H9 (cell line): ENCODE measurements around the gene TSC2. TPM values are rescaled to one million over a fixed set of nuclear protein-coding genes. Genes with fewer than 3 reads are reported as not detected.

Experiments
- DNase-seq: peaks from one replicate; pipeline ENCODE4 v3.0.0-alpha.2; 2017
- H2AFZ ChIP-seq: one replicate; pipeline ENCODE4 v1.6.1; 2013; ENCODE audit warnings: mild to moderate bottlenecking, low read length, control low read depth, moderate library complexity
- H2AK5ac ChIP-seq: 2 replicates; pipeline ENCODE4 v1.6.1; 2013; ENCODE audit warnings: low read length, control low read depth, mixed read lengths; ENCODE audit not compliant: insufficient read length
- H2BK120ac ChIP-seq: one replicate; pipeline ENCODE4 v1.6.1; 2013; ENCODE audit warnings: low read depth, mild to moderate bottlenecking, low read length, control low read depth, inconsistent platforms; ENCODE audit not compliant: poor library complexity, severe bottlenecking
- H2BK12ac ChIP-seq: 2 replicates; pipeline ENCODE4 v1.6.1; 2013; ENCODE audit warnings: low read length, control low read depth, mixed read lengths, low read depth; ENCODE audit not compliant: insufficient read length
- H2BK15ac ChIP-seq: 2 replicates; pipeline ENCODE4 v1.6.1; 2013; ENCODE audit warnings: low read depth, low read length, control low read depth
- H2BK20ac ChIP-seq: one replicate; pipeline ENCODE4 v1.6.1; 2013; ENCODE audit warnings: low read depth, mild to moderate bottlenecking, low read length, control low read depth, inconsistent platforms; ENCODE audit not compliant: poor library complexity, severe bottlenecking
- H2BK5ac ChIP-seq: 2 replicates; pipeline ENCODE4 v1.6.1; 2013; ENCODE audit warnings: low read length, control low read depth, mixed read lengths; ENCODE audit not compliant: insufficient read length
- H3K14ac ChIP-seq: 2 replicates; pipeline ENCODE4 v1.6.1; 2013; ENCODE audit warnings: low read length, control low read depth; ENCODE audit not compliant: insufficient read depth
- H3K18ac ChIP-seq: 2 replicates; pipeline ENCODE4 v1.6.1; 2013; ENCODE audit warnings: low read depth, mild to moderate bottlenecking, mixed read lengths, low read length, control low read depth; ENCODE audit not compliant: insufficient read length
- H3K23ac ChIP-seq: 2 replicates; pipeline ENCODE4 v1.6.1; 2013; ENCODE audit warnings: low read length, control low read depth, mixed read lengths, low read depth; ENCODE audit not compliant: insufficient read length
- H3K23me2 ChIP-seq: 2 replicates; pipeline ENCODE4 v1.6.1; 2013; ENCODE audit warnings: low read depth, mild to moderate bottlenecking, mixed read lengths, low read length, control low read depth; ENCODE audit not compliant: insufficient read length, poor library complexity, severe bottlenecking
- H3K27ac ChIP-seq: 2 replicates; pipeline ENCODE4 v1.5.1; 2013; ENCODE audit warnings: low read length, control low read depth, mixed read lengths, low read depth; ENCODE audit not compliant: insufficient read length
- H3K27me3 ChIP-seq: 2 replicates; pipeline ENCODE4 v1.6.1; 2013; ENCODE audit warnings: low read length, control low read depth, inconsistent platforms; ENCODE audit not compliant: insufficient read depth
- H3K4ac ChIP-seq: 2 replicates; pipeline ENCODE4 v1.6.1; 2013; ENCODE audit warnings: low read depth, mild to moderate bottlenecking, control low read depth, inconsistent platforms, low read length, moderate library complexity
- H3K4me1 ChIP-seq: 2 replicates; pipeline ENCODE4 v1.6.1; 2013; ENCODE audit warnings: low read length, control low read depth, inconsistent platforms; ENCODE audit not compliant: insufficient read depth
- H3K4me2 ChIP-seq: 2 replicates; pipeline ENCODE4 v1.6.1; 2013; ENCODE audit warnings: low read length, control low read depth, mixed read lengths; ENCODE audit not compliant: insufficient read length, insufficient read depth
- H3K56ac ChIP-seq: 2 replicates; pipeline ENCODE4 v1.6.1; 2013; ENCODE audit warnings: low read depth, mild to moderate bottlenecking, mixed read lengths, low read length, control low read depth; ENCODE audit not compliant: insufficient read length
- H3K79me1 ChIP-seq: 2 replicates; pipeline ENCODE4 v1.6.1; 2013; ENCODE audit warnings: low read depth, mild to moderate bottlenecking, moderate library complexity, low read length, control low read depth, inconsistent platforms; ENCODE audit not compliant: insufficient read depth, poor library complexity, severe bottlenecking
- H3K79me2 ChIP-seq: 2 replicates; pipeline ENCODE4 v1.6.1; 2013; ENCODE audit warnings: low read length, control low read depth, inconsistent platforms; ENCODE audit not compliant: insufficient read depth
- H3K9ac ChIP-seq: 2 replicates; pipeline ENCODE4 v1.6.1; 2013; ENCODE audit warnings: low read length, control low read depth, mixed read lengths; ENCODE audit not compliant: insufficient read length; ENCODE audit errors: extremely low read depth
- H3K9me3 ChIP-seq: one replicate; pipeline ENCODE4 v1.6.1; 2013; ENCODE audit warnings: low read depth, low read length, inconsistent platforms; ENCODE audit not compliant: control insufficient read depth
- H3T11ph ChIP-seq: one replicate; pipeline ENCODE4 v1.6.1; 2013; ENCODE audit warnings: mild to moderate bottlenecking, low read length, control low read depth, inconsistent platforms
- H4K20me1 ChIP-seq: one replicate; pipeline ENCODE4 v1.6.1; 2013; ENCODE audit not compliant: control insufficient read depth, insufficient read length, insufficient read depth
- H4K5ac ChIP-seq: 2 replicates; pipeline ENCODE4 v1.6.1; 2013; ENCODE audit warnings: low read depth, mild to moderate bottlenecking, mixed read lengths, low read length, control low read depth; ENCODE audit not compliant: insufficient read length
- H4K8ac ChIP-seq: replicated peaks from 2 replicates; pipeline ENCODE4 v1.6.1; 2013; ENCODE audit warnings: low read length, control low read depth, mixed read lengths, low read depth; ENCODE audit not compliant: insufficient read length
- H4K91ac ChIP-seq: 2 replicates; pipeline ENCODE4 v1.6.1; 2013; ENCODE audit warnings: low read depth, mild to moderate bottlenecking, moderate library complexity, mixed read lengths, low read length, control low read depth; ENCODE audit not compliant: insufficient read length
- H3K27ac Mint-ChIP-seq, 3 experiments: 2 replicates in 2 of 3; 3 replicates in 1 of 3; pipeline ENCODE4 v1.8.0; 2020 to 2021; ENCODE audit warnings: mixed read lengths in 3 of 3, mild to moderate bottlenecking in 1 of 3, moderate library complexity in 1 of 3
- H3K27me3 Mint-ChIP-seq: 2 replicates; pipeline ENCODE4 v1.8.0; 2021; ENCODE audit warnings: low read depth, mild to moderate bottlenecking, moderate library complexity, mixed read lengths
- H3K36me3 Mint-ChIP-seq, 3 experiments: 2 replicates in 2 of 3; 3 replicates in 1 of 3; pipeline ENCODE4 v1.8.0; 2020 to 2021; ENCODE audit warnings: low read depth in 3 of 3, mixed read lengths in 3 of 3; ENCODE audit not compliant: insufficient read depth in 1 of 3
- H3K4me1 Mint-ChIP-seq, 2 experiments: 2 replicates each; pipeline ENCODE4 v1.8.0; 2020; ENCODE audit warnings: mixed read lengths in 2 of 2
- H3K4me3 Mint-ChIP-seq, 2 experiments: 2 replicates in 1 of 2; 3 replicates in 1 of 2; pipeline ENCODE4 v1.8.0; 2020 to 2021; ENCODE audit warnings: mild to moderate bottlenecking in 2 of 2, mixed read lengths in 2 of 2, moderate library complexity in 1 of 2
- H3K9me3 Mint-ChIP-seq, 2 experiments: 2 replicates in 1 of 2; 3 replicates in 1 of 2; pipeline ENCODE4 v1.8.0; 2020; ENCODE audit warnings: mild to moderate bottlenecking in 2 of 2, mixed read lengths in 2 of 2, moderate library complexity in 1 of 2
- whole genome bisulfite sequencing: extraction: QIAGEN DNeasy Blood & Tissue Kit; methylation state at CpG from one replicate; pipeline ENCODE4 v1.1.7; 2013; ENCODE audit warnings: missing lambda C conversion rate, low lambda C conversion rate, mixed read lengths; ENCODE audit not compliant: insufficient read length; ENCODE audit errors: extremely low coverage; 5-methylcytosine and 5-hydroxymethylcytosine counted together
- total RNA-seq: library from RNA; stranded (reverse); gene quantifications from 2 replicates; pipeline ENCODE4 v1.2.1, GENCODE V29; 2021
- TF ChIP-seq, protein P1 (sequence below): fragments of 200-600 bp; sonication (generic); conservative IDR thresholded peaks from 3 replicates; pipeline ENCODE4 v1.8.0; 2021; ENCODE audit warnings: antibody characterized with exemption, mild to moderate bottlenecking

The TSC2 gene
- total RNA-seq, 1 experiment from 2014 or later = 122 TPM

DNA sequence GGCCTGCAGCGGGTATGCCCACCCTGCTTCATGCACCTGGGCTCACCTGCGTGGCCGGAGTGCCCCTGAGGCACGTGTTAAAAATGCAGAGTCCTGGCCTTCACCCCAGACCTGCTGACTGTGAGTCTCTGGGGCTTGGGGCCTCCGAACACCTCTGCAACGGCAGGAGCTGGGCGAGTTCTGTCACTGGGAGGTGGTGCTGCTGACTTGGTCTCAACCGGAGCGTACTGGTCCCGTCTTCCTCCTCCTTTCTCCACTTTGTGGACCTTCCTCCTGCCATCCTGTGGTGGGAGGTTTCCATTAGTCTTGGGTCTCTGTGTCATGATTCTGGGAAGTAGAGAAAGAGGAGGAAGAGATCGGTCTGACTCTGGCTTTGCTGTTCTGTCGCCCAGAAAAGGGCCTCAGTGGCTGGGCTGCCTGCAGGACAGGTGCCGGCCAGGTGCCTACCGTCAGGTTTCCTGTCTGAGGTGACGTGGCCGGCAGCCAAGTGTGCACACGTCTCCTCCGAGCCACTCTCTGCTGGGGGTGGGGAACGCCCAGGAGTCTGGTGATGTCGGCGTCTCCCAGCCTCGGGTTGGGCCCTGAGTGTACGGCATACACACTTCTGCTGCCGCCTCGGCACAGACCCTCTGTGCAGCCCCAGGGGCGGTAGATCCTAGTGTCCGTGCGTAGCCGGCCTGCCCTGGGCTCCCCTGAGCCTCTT lies 6.9 kb downstream of the TSC2 start:
- no peak overlapping the region for H3K4me2 ChIP-seq
- no peak overlapping the region for H2BK12ac ChIP-seq
- WGBS = no CpG with 5 or more reads among the region's 29 CpGs
- H3K27me3 Mint-ChIP-seq = no peaks in the 10 kb centered on the region
- no peaks in the 10 kb centered on the region for H3K79me1 ChIP-seq
- no peak overlapping the region for H4K5ac ChIP-seq
- H3K27ac Mint-ChIP-seq = no peak overlapping the region
- H2AFZ ChIP-seq = no peak overlapping the region
- H3K4me1 ChIP-seq = no peaks in the 10 kb centered on the region
- no peak overlapping the region for H3K27ac ChIP-seq
- H3K23ac ChIP-seq = no peak overlapping the region
- H3K27me3 ChIP-seq = no peaks in the 10 kb centered on the region
- H3K4ac ChIP-seq = no peak overlapping the region
- H2BK120ac ChIP-seq = no peak overlapping the region
- H2BK20ac ChIP-seq = no peak overlapping the region
- no peaks in the 10 kb centered on the region for H3K4me1 Mint-ChIP-seq
- no peak overlapping the region for H4K91ac ChIP-seq
- H3K14ac ChIP-seq = no peak overlapping the region
- H3K9ac ChIP-seq = no peak overlapping the region
- H3K23me2 ChIP-seq = no peaks in the 10 kb centered on the region
- no peak overlapping the region for H2AK5ac ChIP-seq
- H2BK5ac ChIP-seq = no peak overlapping the region
- H4K8ac ChIP-seq = no peak overlapping the region
- H3K79me2 ChIP-seq = no peaks in the 10 kb centered on the region
- no peak overlapping the region for H3T11ph ChIP-seq
- no peak overlapping the region for H3K4me3 Mint-ChIP-seq
- H3K18ac ChIP-seq = no peak overlapping the region
- peaks cover 6 to 42% (median 40%) of the 10 kb centered on the region in 3 experiments; a peak in 6 of 7 replicates for H3K36me3 Mint-ChIP-seq
- DNase-seq = no peak
- H3K9me3 Mint-ChIP-seq = no peaks in the 10 kb centered on the region
- H4K20me1 ChIP-seq = peaks cover 2% of the 10 kb centered on the region
- no peak overlapping the region for H3K56ac ChIP-seq
- TF ChIP-seq, protein P1, sequence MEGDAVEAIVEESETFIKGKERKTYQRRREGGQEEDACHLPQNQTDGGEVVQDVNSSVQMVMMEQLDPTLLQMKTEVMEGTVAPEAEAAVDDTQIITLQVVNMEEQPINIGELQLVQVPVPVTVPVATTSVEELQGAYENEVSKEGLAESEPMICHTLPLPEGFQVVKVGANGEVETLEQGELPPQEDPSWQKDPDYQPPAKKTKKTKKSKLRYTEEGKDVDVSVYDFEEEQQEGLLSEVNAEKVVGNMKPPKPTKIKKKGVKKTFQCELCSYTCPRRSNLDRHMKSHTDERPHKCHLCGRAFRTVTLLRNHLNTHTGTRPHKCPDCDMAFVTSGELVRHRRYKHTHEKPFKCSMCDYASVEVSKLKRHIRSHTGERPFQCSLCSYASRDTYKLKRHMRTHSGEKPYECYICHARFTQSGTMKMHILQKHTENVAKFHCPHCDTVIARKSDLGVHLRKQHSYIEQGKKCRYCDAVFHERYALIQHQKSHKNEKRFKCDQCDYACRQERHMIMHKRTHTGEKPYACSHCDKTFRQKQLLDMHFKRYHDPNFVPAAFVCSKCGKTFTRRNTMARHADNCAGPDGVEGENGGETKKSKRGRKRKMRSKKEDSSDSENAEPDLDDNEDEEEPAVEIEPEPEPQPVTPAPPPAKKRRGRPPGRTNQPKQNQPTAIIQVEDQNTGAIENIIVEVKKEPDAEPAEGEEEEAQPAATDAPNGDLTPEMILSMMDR = no peak
- no peaks in the 10 kb centered on the region for H3K9me3 ChIP-seq
- H2BK15ac ChIP-seq = no peak overlapping the region
